ENCODE results near the gene MRI1.
A peak's percentile ranks its signal among the peaks of the same experiment; 100 is the strongest.

DNA sequence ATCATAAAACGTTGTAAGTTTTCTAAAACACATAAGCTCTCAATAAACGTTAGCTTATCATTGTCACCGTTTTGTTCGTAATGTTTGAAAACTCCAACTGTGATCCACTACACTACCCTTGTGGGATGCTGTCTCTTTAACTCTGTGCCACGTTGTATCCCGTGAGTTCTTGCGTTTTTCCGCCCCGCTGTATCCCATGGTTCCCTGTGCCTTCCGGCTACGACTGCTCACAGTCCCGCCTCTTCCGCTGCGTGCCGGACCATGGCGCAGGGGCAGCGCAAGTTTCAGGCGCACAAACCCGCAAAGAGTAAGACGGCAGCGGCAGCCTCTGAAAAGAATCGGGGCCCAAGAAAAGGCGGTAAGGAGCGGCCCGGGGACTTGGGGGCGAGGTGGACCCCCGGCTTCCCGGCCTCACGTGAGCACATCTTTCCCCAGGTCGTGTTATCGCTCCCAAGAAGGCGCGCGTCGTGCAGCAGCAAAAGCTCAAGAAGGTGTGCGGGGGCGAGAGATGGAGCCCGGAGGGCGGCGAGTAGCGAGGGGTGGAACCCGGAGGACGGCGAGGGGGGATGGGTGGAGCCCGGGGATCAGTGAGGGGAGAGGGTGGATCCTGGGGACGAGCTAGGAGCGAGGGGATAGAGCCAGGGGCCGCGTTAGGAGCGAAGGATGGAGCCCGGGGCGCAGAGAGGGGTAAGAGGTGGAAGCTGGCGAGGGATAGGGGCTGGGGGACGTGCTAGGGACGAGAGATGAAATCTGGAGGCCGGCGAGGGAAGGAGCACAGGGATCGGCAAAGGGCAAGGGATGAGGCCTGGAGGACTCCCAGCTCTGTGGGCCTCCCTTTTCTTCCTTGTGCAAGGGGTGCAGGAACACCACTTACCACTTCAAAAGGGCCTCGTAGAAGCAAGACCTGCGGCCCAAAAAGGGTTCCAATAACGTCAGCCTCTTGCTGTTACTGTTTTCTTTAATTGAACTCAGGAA lies 10.2 kb downstream of the MRI1 start, which contains the start of gene C19orf53:
- TF ChIP-seq FOXK2 (IDR thresholded peaks at IDR 0.05) (no peak), BHLHE40 (IDR thresholded peaks at IDR 0.05; ENCODE audit: borderline replicate concordance) (no peak), ELF4 (IDR thresholded peaks at IDR 0.05) (peak; percentile 94), ZNF384 (IDR thresholded peaks at IDR 0.05) (no peak)
